Parathyroid adenoma (tissue), 2 donors: Measurements from ENCODE around the gene LIG1.

ENCODE experiments used
- H2AFZ ChIP-seq: fragments of 300-600 bp; sonication (generic); one replicate; pipeline ENCODE4 v1.7.0; 2017; ENCODE audit warnings: antibody characterized with exemption, mild to moderate bottlenecking
- H3K27ac ChIP-seq: fragments of 300-600 bp; sonication (generic); one replicate; pipeline ENCODE4 v1.7.0; 2017
- H3K27me3 ChIP-seq: fragments of 300-600 bp; sonication (generic); one replicate; pipeline ENCODE4 v1.7.0; 2017; ENCODE audit warnings: low read length; ENCODE audit not compliant: control insufficient read depth, insufficient read depth
- H3K36me3 ChIP-seq: fragments of 300-600 bp; sonication (generic); one replicate; pipeline ENCODE4 v1.7.0; 2017; ENCODE audit warnings: low read length; ENCODE audit not compliant: control insufficient read depth, insufficient read depth
- H3K4me1 ChIP-seq: fragments of 300-600 bp; sonication (generic); one replicate; pipeline ENCODE4 v1.7.0; 2017; ENCODE audit warnings: control low read depth
- H3K4me2 ChIP-seq: fragments of 300-600 bp; sonication (generic); one replicate; pipeline ENCODE4 v1.7.0; 2017; ENCODE audit warnings: low read length
- H3K4me3 ChIP-seq: fragments of 300-600 bp; sonication (generic); one replicate; pipeline ENCODE4 v1.7.0; 2017; ENCODE audit warnings: low read depth, low read length
- H3K79me2 ChIP-seq: fragments of 300-600 bp; sonication (generic); one replicate; pipeline ENCODE4 v1.7.0; 2017; ENCODE audit warnings: control low read depth
- H3K9ac ChIP-seq: fragments of 300-600 bp; sonication (generic); one replicate; pipeline ENCODE4 v1.7.0; 2017; ENCODE audit warnings: mild to moderate bottlenecking
- H3K9me3 ChIP-seq: fragments of 300-600 bp; sonication (generic); one replicate; pipeline ENCODE4 v1.7.0; 2017; ENCODE audit warnings: low read length; ENCODE audit not compliant: control insufficient read depth
- TF ChIP-seq, protein P1 (sequence below): fragments of 300-600 bp; sonication (generic); IDR thresholded peaks from one replicate; pipeline ENCODE4 v1.7.0; 2017; ENCODE audit warnings: antibody characterized with exemption, mild to moderate bottlenecking
- donor health status: primary hyperparathyroidism.

LIG1 gene

DNA sequence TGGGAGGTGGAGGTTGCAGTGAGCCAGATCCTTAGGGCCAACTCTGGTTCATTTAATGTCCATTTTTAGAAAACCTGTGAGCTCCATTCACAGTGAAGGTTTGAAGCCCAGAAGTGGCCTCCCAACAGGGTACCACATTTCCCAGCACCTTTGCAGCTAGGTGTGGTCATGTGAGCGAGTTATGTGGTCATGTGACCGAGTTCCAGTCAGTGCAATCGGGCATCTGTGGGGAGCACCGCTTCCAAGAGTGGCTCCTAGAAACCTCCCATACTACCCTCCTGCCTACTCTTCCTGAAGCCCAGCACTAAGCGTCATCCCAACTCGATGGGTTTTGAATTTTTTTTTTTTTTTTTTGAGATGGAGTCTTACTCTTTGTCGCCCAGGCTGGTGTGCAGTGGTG lies 58.9 kb downstream of the LIG1 start:
- no peaks in the 10 kb centered on the region for H3K27me3 ChIP-seq
- H3K79me2 ChIP-seq, result no peaks in the 10 kb centered on the region
- H3K4me1 ChIP-seq, result peaks cover 6% of the 10 kb centered on the region
- no peaks in the 10 kb centered on the region for H3K9me3 ChIP-seq
- no peak overlapping the region for H3K4me2 ChIP-seq
- H3K9ac ChIP-seq, result no peak overlapping the region
- H2AFZ ChIP-seq, result peak overlapping the region; percentile 94
- TF ChIP-seq, protein P1, sequence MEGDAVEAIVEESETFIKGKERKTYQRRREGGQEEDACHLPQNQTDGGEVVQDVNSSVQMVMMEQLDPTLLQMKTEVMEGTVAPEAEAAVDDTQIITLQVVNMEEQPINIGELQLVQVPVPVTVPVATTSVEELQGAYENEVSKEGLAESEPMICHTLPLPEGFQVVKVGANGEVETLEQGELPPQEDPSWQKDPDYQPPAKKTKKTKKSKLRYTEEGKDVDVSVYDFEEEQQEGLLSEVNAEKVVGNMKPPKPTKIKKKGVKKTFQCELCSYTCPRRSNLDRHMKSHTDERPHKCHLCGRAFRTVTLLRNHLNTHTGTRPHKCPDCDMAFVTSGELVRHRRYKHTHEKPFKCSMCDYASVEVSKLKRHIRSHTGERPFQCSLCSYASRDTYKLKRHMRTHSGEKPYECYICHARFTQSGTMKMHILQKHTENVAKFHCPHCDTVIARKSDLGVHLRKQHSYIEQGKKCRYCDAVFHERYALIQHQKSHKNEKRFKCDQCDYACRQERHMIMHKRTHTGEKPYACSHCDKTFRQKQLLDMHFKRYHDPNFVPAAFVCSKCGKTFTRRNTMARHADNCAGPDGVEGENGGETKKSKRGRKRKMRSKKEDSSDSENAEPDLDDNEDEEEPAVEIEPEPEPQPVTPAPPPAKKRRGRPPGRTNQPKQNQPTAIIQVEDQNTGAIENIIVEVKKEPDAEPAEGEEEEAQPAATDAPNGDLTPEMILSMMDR, result no peak
- H3K27ac ChIP-seq, result peak overlapping the region; percentile 95
- no peaks in the 10 kb centered on the region for H3K36me3 ChIP-seq
- no peak overlapping the region for H3K4me3 ChIP-seq

DNA sequence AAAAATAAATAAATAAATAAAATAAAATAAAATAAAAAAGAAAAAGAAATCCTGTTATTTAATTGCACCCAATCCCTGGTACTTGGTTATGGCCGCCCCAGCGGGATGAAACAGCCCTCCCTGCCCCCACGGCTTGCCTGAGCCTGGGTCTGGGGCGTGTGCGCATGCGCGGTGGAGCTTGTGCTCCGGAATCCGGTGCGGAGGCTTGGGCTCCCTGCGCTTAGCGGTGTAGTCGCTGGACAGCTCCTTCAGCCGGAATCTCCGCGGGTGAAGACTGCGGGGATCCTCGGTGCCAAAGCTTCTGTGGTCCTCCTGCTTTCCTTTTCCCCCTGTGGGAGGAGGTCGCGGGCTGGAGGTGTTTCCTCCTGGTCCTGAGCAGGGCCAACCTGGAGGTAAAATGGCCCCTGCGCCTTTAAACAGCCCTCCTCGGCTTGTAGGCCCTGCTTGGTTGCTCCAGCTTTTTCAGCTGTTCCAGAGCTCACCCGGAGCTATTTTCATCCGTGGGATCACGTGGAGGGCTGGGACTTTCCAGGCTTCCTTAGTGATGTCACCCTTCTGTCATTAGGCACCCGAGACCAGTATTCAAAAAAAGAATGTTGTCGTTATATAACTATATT lies 59.7 kb downstream of the LIG1 start, which contains the start of gene PLA2G4C:
TSS of gene PLA2G4C (minus strand) at position 468 of the 617 bp plus-strand sequence. CDS start 4,288 bp downstream, outside the sequence.
- Histone ChIP-seq H3K79me2 (no peaks in the 10 kb centered on the region), H3K27ac (peak within 1 kb of the TSS; percentile 95), H3K4me3 (peak within 1 kb of the TSS; percentile 69), H3K27me3 (no peaks in the 10 kb centered on the region), H3K9ac (peak within 1 kb of the TSS; percentile 49), H3K36me3 (no peaks in the 10 kb centered on the region), H2AFZ (peak within 1 kb of the TSS; percentile 94), H3K9me3 (no peaks in the 10 kb centered on the region), H3K4me1 (peaks cover 6% of the 10 kb centered on the region), H3K4me2 (peak within 1 kb of the TSS; percentile 80)
- TF ChIP-seq, protein P1, result no peak

DNA sequence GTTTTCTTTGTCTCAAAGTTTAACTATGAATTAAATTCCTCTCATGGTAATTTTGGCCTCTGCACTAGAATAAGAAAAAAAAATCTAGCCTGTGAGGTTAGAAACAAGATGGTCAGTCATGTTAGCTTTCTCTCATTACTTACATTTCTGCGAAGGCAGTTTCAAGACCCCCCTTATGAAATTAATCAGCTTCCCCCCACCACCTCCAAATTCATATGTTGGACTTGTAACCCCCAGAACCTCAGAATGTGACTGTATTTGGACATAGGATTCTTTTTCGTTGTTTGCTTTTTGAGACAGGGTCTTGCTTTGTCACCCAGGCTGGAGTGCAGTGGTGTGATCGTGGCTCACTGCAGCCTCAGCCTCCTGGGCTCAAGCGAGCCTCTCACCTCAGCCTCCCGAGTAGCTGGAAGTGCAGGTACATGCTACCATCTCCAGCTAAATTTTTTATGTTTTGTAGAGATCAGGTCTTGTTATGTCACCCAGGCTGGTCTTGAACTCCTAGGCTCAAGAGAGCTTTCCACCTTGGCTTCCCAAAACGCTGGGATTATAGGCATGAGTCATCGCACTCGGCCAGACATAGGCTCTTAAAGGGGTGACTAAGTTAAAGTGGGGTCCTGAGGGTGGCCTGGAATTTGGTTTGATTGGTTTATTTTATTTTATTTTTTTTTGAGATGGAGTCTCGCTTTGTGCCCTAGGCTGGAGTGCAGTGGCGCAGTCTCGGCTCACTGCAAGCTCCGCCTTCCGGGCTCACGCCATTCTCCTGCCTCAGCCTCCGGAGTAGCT lies 61.0 kb downstream of the LIG1 start:
- Histone ChIP-seq H3K27me3 (no peaks in the 10 kb centered on the region), H2AFZ (no peak overlapping the region), H3K27ac (no peak overlapping the region), H3K9me3 (no peaks in the 10 kb centered on the region), H3K4me2 (no peak overlapping the region), H3K4me3 (no peak overlapping the region), H3K9ac (no peak overlapping the region), H3K79me2 (no peaks in the 10 kb centered on the region), H3K4me1 (peaks cover 6% of the 10 kb centered on the region), H3K36me3 (no peaks in the 10 kb centered on the region)
- TF ChIP-seq, protein P1, result no peak

DNA sequence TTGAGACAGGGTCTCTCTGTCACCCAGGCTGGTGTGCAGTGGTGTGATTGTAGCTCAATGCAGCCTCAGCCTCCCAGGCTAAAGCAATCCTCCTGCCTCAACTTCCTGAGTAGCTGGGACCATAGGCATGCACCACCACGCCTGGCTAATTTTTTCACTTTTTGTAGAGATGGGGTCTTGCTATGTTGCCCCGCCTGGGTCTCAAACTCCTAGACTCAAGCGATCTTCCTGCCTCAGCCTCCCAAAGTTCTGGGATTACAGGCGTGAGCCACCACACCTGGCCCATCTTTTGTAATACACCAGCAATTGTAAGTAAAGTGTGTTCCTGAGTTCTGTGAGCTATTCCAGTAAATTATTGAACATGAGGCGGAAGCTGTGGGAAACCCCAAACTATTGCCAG lies 66.2 kb downstream of the LIG1 start:
- Histone ChIP-seq H3K27ac (no peak overlapping the region), H3K4me1 (no peaks in the 10 kb centered on the region), H3K9me3 (no peaks in the 10 kb centered on the region), H3K4me3 (no peak overlapping the region), H2AFZ (no peak overlapping the region), H3K9ac (no peak overlapping the region), H3K4me2 (no peak overlapping the region), H3K36me3 (no peaks in the 10 kb centered on the region), H3K79me2 (no peaks in the 10 kb centered on the region), H3K27me3 (no peaks in the 10 kb centered on the region)
- TF ChIP-seq, protein P1, result no peak
